CD8-positive, alpha-beta memory T cell (primary cell): Measurements from ENCODE around the gene RBCK1. TPM values are rescaled to one million over a fixed set of nuclear protein-coding genes. Genes with fewer than 3 reads are reported as not detected.
"Not testable (repeated sequence)": the region's sequence is repeated elsewhere in the genome, so short reads cannot be mapped to it uniquely, and the experiment has no call there.

Experiments used
- CTCF ChIA-PET: fragments of 350-600 bp; sonication (Branson Sonifier 250); formaldehyde crosslinking; loops from one replicate; lab custom pipeline; 2021; ENCODE audit warnings: antibody characterized with exemption; lab: Charles Lee
- POLR2A ChIA-PET: fragments of 350-600 bp; sonication (Branson Sonifier 250); formaldehyde crosslinking; loops from one replicate; lab custom pipeline; 2021; ENCODE audit warnings: antibody characterized with exemption; lab: Charles Lee
- DNase-seq, 5 donors: peaks; one replicate each; pipeline versions ENCODE4 v3.0.0 to v3.0.0-alpha.2; 2020 to 2022; ENCODE audit warnings: mixed read lengths in 1 of 5
- H3K27ac ChIP-seq: one replicate; pipeline ENCODE4 v1.7.0; 2013; ENCODE audit warnings: low read depth, mild to moderate bottlenecking, low read length, moderate library complexity
- H3K27me3 ChIP-seq: 2 replicates; pipeline ENCODE4 v1.7.0; 2013; ENCODE audit warnings: low read length, mild to moderate bottlenecking; ENCODE audit not compliant: insufficient read depth, poor library complexity, severe bottlenecking
- H3K36me3 ChIP-seq: 2 replicates; pipeline ENCODE4 v1.7.0; 2013; ENCODE audit warnings: mild to moderate bottlenecking, low read length, moderate library complexity; ENCODE audit not compliant: insufficient read depth
- H3K4me1 ChIP-seq: 2 replicates; pipeline ENCODE4 v1.7.0; 2013; ENCODE audit warnings: mild to moderate bottlenecking, low read length, moderate library complexity; ENCODE audit not compliant: insufficient read depth
- H3K4me3 ChIP-seq: 2 replicates; pipeline ENCODE4 v1.7.0; 2013; ENCODE audit warnings: mild to moderate bottlenecking, low read length
- H3K9me3 ChIP-seq: 2 replicates; pipeline ENCODE4 v1.7.0; 2013; ENCODE audit warnings: mild to moderate bottlenecking, low read length
- H3K27ac Mint-ChIP-seq, 8 donors: one replicate each; pipeline ENCODE4 v1.8.0; 2020 to 2021; ENCODE audit warnings: mixed read lengths in 8 of 8, mild to moderate bottlenecking in 6 of 8, inconsistent platforms in 3 of 8, moderate library complexity in 3 of 8
- H3K27me3 Mint-ChIP-seq, 2 donors: one replicate each; pipeline ENCODE4 v1.8.0; 2020 to 2021; ENCODE audit warnings: mixed read lengths in 2 of 2, mild to moderate bottlenecking in 1 of 2, moderate library complexity in 1 of 2
- H3K36me3 Mint-ChIP-seq, 3 donors: one replicate each; pipeline ENCODE4 v1.8.0; 2020 to 2021; ENCODE audit warnings: mixed read lengths in 3 of 3, inconsistent platforms in 1 of 3, mild to moderate bottlenecking in 1 of 3
- H3K4me1 Mint-ChIP-seq, 3 donors: one replicate each; pipeline ENCODE4 v1.8.0; 2020 to 2021; ENCODE audit warnings: mixed read lengths in 3 of 3, inconsistent platforms in 1 of 3, mild to moderate bottlenecking in 1 of 3
- H3K4me3 Mint-ChIP-seq, 7 donors: one replicate each; pipeline ENCODE4 v1.8.0; 2020 to 2021; ENCODE audit warnings: mixed read lengths in 7 of 7, mild to moderate bottlenecking in 6 of 7, moderate library complexity in 4 of 7, inconsistent platforms in 2 of 7
- H3K9me3 Mint-ChIP-seq, 5 donors: one replicate each; pipeline ENCODE4 v1.8.0; 2020 to 2022; ENCODE audit warnings: mixed read lengths in 5 of 5, mild to moderate bottlenecking in 3 of 5, moderate library complexity in 2 of 5, inconsistent platforms in 1 of 5
- polyA plus RNA-seq: library from polyadenylated mRNA; unstranded; fragments of 300-500 nt; fragmentation: Illumina TruSeq; gene quantifications from one replicate; pipeline ENCODE4 v1.2.3, GENCODE V29; 2021
- total RNA-seq, 2 experiments: library from RNA; stranded (reverse); gene quantifications; one replicate each; pipeline ENCODE4 v1.2.3, GENCODE V29; 2021

The RBCK1 gene
- total and polyA plus RNA-seq, 3 experiments from 2014 or later: 83.7 to 95.7 (median 90.5) TPM

GRCh38 chr20:372543-373082 lies 35.5 kb upstream of the RBCK1 start:
- not testable (repeated sequence) for H3K4me1 Mint-ChIP-seq, H3K27ac Mint-ChIP-seq, H3K4me3 ChIP-seq, H3K27me3 Mint-ChIP-seq, H3K27me3 ChIP-seq, H3K36me3 ChIP-seq, H3K9me3 Mint-ChIP-seq, H3K36me3 Mint-ChIP-seq, H3K4me3 Mint-ChIP-seq, H3K9me3 ChIP-seq
- H3K27ac ChIP-seq: peak overlapping the region; percentile 46
- DNase-seq: peak in 1 of 5 donors; percentile 5
- CTCF ChIA-PET: interaction anchor here (2.8 kb wide), 1 partner anchor 18 kb away, joined by 6 read pairs; no protein-coding TSS in a partner anchor
- peaks cover 21% of the 10 kb centered on the region for H3K4me1 ChIP-seq
- POLR2A ChIA-PET: interaction anchor here (0.6 kb wide), 1 partner anchor 176 kb away, joined by 10 read pairs; no protein-coding TSS in a partner anchor

GRCh38 chr20:373171-373890 lies 34.8 kb upstream of the RBCK1 start:
- Mint-ChIP-seq H3K4me3 (no peak overlapping the region), H3K9me3 (no peaks in the 10 kb centered on the region), H3K27me3 (peaks cover 1 to 3% of the 10 kb centered on the region in 2 donors), H3K27ac (peak overlapping the region in 1 of 8 donors; percentile 24), H3K36me3 (peaks cover 0 to 2% (median 0%) of the 10 kb centered on the region in 3 donors), H3K4me1 (peaks cover 0 to 2% (median 0%) of the 10 kb centered on the region in 3 donors)
- Histone ChIP-seq H3K4me3 (no peak overlapping the region), H3K27me3 (no peaks in the 10 kb centered on the region), H3K36me3 (no peaks in the 10 kb centered on the region), H3K27ac (peak overlapping the region; percentile 46), H3K4me1 (peaks cover 21% of the 10 kb centered on the region), H3K9me3 (no peaks in the 10 kb centered on the region)
- POLR2A ChIA-PET: no interaction called here
- peak in 1 of 5 donors; percentile 32 for DNase-seq
- CTCF ChIA-PET: interaction anchor here (2.8 kb wide), 1 partner anchor 18 kb away, joined by 6 read pairs; no protein-coding TSS in a partner anchor

- peak overlapping the region in 1 of 8 donors; percentile 86 for H3K27ac Mint-ChIP-seq
- Histone ChIP-seq H3K27ac (peak overlapping the region; percentile 54), H3K27me3 (no peaks in the 10 kb centered on the region), H3K9me3 (no peaks in the 10 kb centered on the region), H3K4me1 (peaks cover 21% of the 10 kb centered on the region), H3K4me3 (no peak overlapping the region), H3K36me3 (no peaks in the 10 kb centered on the region)
- ChIA-PET CTCF (no interaction called here), POLR2A (no interaction called here)
- H3K27me3 Mint-ChIP-seq: no peaks in the 10 kb centered on the region
- no peaks in the 10 kb centered on the region for H3K9me3 Mint-ChIP-seq
- peak in 1 of 5 donors; percentile 3 for DNase-seq
- peaks cover 0 to under 1% (median 0%) of the 10 kb centered on the region in 3 donors for H3K36me3 Mint-ChIP-seq
- no peak overlapping the region for H3K4me3 Mint-ChIP-seq
- peaks cover 0 to 2% (median 0%) of the 10 kb centered on the region in 3 donors for H3K4me1 Mint-ChIP-seq
These were observed 32.7 kb upstream of the RBCK1 start for GRCh38 chr20:375265-375889.

- no peaks in the 10 kb centered on the region for H3K36me3 Mint-ChIP-seq
- no peak overlapping the region for H3K27ac Mint-ChIP-seq
- peak overlapping the region; percentile 54 for H3K27ac ChIP-seq
- peaks cover 16% of the 10 kb centered on the region for H3K4me1 ChIP-seq
- no peak overlapping the region for H3K4me3 ChIP-seq
- no peaks in the 10 kb centered on the region for H3K27me3 Mint-ChIP-seq
- H3K4me3 Mint-ChIP-seq: peak overlapping the region in 1 of 7 donors; percentile 82
- ChIA-PET CTCF (no interaction called here), POLR2A (no interaction called here)
- DNase-seq: no peak
- no peaks in the 10 kb centered on the region for H3K36me3 ChIP-seq
- H3K27me3 ChIP-seq: no peaks in the 10 kb centered on the region
- H3K9me3 ChIP-seq: no peaks in the 10 kb centered on the region
- peaks cover 0 to 2% (median 0%) of the 10 kb centered on the region in 3 donors for H3K4me1 Mint-ChIP-seq
- H3K9me3 Mint-ChIP-seq: no peaks in the 10 kb centered on the region
These were observed 32.0 kb upstream of the RBCK1 start for GRCh38 chr20:376089-376488.

- POLR2A ChIA-PET: no interaction called here
- Histone ChIP-seq H3K27ac (no peak overlapping the region), H3K9me3 (no peaks in the 10 kb centered on the region), H3K4me1 (peaks cover 15% of the 10 kb centered on the region), H3K27me3 (no peaks in the 10 kb centered on the region), H3K36me3 (no peaks in the 10 kb centered on the region), H3K4me3 (no peak overlapping the region)
- H3K4me3 Mint-ChIP-seq: peak overlapping the region in 1 of 7 donors; percentile 82
- CTCF ChIA-PET: no interaction called here
- H3K27ac Mint-ChIP-seq: peak overlapping the region in 1 of 8 donors; percentile 67
- H3K9me3 Mint-ChIP-seq: no peaks in the 10 kb centered on the region
- H3K27me3 Mint-ChIP-seq: no peaks in the 10 kb centered on the region
- peak in 1 of 5 donors; percentile 9 for DNase-seq
- peaks cover 0 to 2% (median 0%) of the 10 kb centered on the region in 3 donors for H3K4me1 Mint-ChIP-seq
- no peaks in the 10 kb centered on the region for H3K36me3 Mint-ChIP-seq
These were observed 31.3 kb upstream of the RBCK1 start for GRCh38 chr20:376750-377149.

- H3K36me3 ChIP-seq, POLR2A ChIA-PET, H3K9me3 Mint-ChIP-seq, H3K4me1 Mint-ChIP-seq, H3K27ac ChIP-seq, H3K4me3 ChIP-seq, H3K27ac Mint-ChIP-seq, H3K9me3 ChIP-seq, H3K36me3 Mint-ChIP-seq, H3K27me3 Mint-ChIP-seq, CTCF ChIA-PET, H3K27me3 ChIP-seq: not testable (repeated sequence)
- peak overlapping the region in 1 of 7 donors; percentile 11 for H3K4me3 Mint-ChIP-seq
- peaks cover 12% of the 10 kb centered on the region for H3K4me1 ChIP-seq
- peak in 1 of 5 donors; percentile 3 for DNase-seq
These were observed 30.5 kb upstream of the RBCK1 start for GRCh38 chr20:377578-377977.

- H3K9me3 Mint-ChIP-seq: no peaks in the 10 kb centered on the region
- DNase-seq: peak in 1 of 5 donors; percentile 28
- H3K4me3 ChIP-seq: no peak overlapping the region
- no peaks in the 10 kb centered on the region for H3K27me3 ChIP-seq
- ChIA-PET POLR2A (no interaction called here), CTCF (no interaction called here)
- no peaks in the 10 kb centered on the region for H3K9me3 ChIP-seq
- H3K36me3 ChIP-seq: no peaks in the 10 kb centered on the region
- H3K36me3 Mint-ChIP-seq: no peaks in the 10 kb centered on the region
- peaks cover 5% of the 10 kb centered on the region for H3K4me1 ChIP-seq
- H3K27me3 Mint-ChIP-seq: no peaks in the 10 kb centered on the region
- peak overlapping the region in 2 of 7 donors; percentile 82 to 89 for H3K4me3 Mint-ChIP-seq
- no peak overlapping the region for H3K27ac Mint-ChIP-seq
- peaks cover 0 to 12% (median 5%) of the 10 kb centered on the region in 3 donors for H3K4me1 Mint-ChIP-seq
- H3K27ac ChIP-seq: peak overlapping the region; percentile 65
These were observed 29.1 kb upstream of the RBCK1 start for GRCh38 chr20:378961-379336.
